Measurements from ENCODE around the gene BOD1.
"Not testable (repeated sequence)": the region's sequence is repeated elsewhere in the genome, so short reads cannot be mapped to it uniquely, and the experiment has no call there.

The BOD1 gene

DNA sequence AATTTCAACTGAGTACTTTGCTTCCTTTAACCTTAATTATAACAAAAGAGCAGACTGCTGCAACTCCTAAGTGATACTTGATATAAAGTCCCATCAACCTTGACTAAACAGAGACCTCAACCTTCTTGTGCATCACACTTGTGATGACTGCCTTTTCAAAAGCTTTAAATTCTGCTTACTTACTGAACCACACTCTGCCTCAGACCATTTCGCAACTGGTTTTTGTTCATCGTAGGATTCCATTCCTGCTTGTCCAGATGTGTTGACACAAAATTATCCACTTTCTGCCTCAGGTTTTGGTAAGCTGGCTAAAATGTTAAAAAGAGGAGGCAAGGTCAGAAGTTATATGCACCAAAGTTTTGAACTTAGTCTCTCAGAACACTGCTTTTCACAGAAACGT, 3.5 kb downstream of the BOD1 start:
- Mint-ChIP-seq H3K4me3 (peak overlapping the region; percentile 95), H3K9me3 (ENCODE audit: low read depth) (no peaks in the 10 kb centered on the region), H3K27ac (peak overlapping the region; percentile 0), H3K36me3 (peaks cover 6% of the 10 kb centered on the region), H3K4me1 (ENCODE audit: low read depth) (peaks cover 65% of the 10 kb centered on the region), H3K27me3 (no peaks in the 10 kb centered on the region)

DNA sequence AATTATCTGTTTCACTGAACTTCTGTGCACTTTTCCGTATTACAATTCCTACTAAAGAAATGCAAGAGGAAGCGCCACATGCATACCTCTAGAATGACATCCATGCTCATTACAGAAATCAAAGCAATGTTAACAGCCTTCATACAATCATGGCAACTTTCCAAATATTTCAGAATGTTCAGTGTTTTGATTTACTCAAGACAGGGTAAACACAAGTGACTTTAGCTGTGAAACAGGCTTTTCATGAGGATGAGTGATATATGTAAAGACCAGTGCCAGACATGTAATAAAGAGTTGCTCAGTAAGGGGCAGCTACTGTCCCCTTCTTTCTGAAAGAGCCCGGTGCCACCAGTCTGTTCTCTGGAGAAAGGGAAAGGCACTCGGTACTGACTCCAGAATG, 4.7 kb downstream of the BOD1 start:
- Mint-ChIP-seq H3K36me3 (peaks cover 7% of the 10 kb centered on the region), H3K4me1 (ENCODE audit: low read depth) (peaks cover 60% of the 10 kb centered on the region), H3K4me3 (no peak overlapping the region)

DNA sequence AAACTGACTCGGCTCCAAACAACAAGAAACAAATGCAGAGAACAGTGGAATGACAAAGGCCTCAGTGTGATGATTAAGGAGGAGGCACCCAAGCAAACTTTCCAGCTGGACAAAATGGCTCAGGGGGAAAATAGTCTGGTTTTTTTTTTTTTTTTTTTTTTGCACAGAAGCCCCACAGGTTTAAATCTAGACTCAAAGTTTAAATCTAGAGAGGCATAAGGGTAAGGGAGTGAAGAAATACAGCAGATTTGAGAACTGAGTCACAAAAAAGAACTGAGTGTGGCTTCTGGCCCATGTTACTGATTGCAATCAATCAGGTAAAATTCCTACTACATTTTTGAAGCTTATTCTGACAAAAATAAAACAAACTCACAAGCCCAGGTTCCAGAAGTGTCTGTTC, 12.3 kb downstream of the BOD1 start:
- Mint-ChIP-seq H3K27me3 (no peaks in the 10 kb centered on the region), H3K4me1 (ENCODE audit: low read depth) (peaks cover 4% of the 10 kb centered on the region), H3K27ac (no peak overlapping the region), H3K4me3 (no peak overlapping the region), H3K36me3 (peaks cover 2% of the 10 kb centered on the region), H3K9me3 (ENCODE audit: low read depth) (no peaks in the 10 kb centered on the region)

More for the DNA sequence above, 4.7 kb downstream of the BOD1 start:
- no peaks in the 10 kb centered on the region for H3K9me3 Mint-ChIP-seq (ENCODE audit: low read depth)
- no peak overlapping the region for H3K27ac Mint-ChIP-seq
- H3K27me3 Mint-ChIP-seq = no peaks in the 10 kb centered on the region

DNA sequence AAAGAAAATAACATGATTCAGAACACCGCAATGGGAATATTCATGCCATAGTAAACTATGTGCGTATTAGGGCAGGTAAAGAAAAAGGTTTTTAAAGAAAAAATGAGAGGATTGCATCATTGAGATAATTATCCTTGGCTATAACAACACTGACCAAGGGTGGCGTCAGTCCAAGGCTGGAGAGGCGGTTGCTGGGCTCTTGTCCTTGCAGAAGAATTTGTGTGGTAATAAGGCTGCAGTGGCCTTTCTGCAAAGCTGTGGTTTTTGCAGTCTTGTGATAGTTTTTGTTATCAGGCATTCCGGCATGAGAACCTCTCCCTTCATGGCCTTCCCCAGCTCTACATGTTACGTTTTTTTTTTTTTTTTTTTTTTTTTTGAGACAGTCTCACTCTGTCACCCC, 14.0 kb downstream of the BOD1 start:
- H3K27ac Mint-ChIP-seq = no peak overlapping the region

DNA sequence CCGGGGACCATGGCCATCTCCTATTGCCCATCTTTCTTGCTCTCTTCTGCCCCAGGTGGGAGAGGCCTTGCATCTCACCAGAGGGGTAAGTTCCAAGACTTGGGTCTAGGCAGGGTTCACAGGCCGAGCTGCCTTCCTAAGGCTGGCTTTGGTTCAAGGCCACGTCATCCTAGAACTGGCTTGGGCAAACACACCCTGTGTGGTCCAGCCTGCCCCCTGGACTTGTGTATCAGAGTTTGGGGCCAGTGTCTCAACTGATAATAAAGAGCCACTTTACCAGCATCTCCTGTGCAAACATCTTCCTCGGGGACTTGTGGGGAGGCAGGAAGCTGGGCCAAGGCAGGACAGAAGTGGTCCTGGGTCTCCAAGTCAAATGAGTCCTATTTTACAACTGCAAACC, 17.8 kb downstream of the BOD1 start:
- Mint-ChIP-seq H3K9me3 (ENCODE audit: low read depth) (no peaks in the 10 kb centered on the region), H3K27ac (no peak overlapping the region), H3K4me3 (no peak overlapping the region)

More for the DNA sequence above, 14.0 kb downstream of the BOD1 start:
- Mint-ChIP-seq H3K9me3 (ENCODE audit: low read depth) (no peaks in the 10 kb centered on the region), H3K4me3 (no peak overlapping the region), H3K36me3 (no peaks in the 10 kb centered on the region), H3K27me3 (no peaks in the 10 kb centered on the region), H3K4me1 (ENCODE audit: low read depth) (peaks cover 4% of the 10 kb centered on the region)

DNA sequence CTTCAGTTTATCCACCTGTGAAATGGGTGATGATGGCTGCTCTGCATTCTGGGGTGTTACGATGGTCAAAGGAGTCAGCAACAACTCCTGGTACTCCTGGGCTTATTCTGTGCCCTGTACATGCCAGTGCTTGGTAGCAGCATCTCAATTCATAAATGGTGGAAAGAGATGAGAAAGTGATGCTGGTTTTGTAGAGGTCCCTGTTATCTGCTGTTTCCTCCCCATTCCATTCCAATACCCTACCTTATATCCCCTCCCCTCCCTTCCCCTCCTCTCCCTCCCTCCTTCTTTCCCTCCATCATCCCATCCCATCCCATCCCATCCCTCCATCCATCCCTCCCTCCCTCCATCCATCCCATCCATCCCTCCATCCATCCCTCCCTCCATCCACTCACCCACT, 19.1 kb downstream of the BOD1 start:
- Mint-ChIP-seq H3K27me3 (no peaks in the 10 kb centered on the region), H3K9me3 (ENCODE audit: low read depth) (peaks cover 3% of the 10 kb centered on the region), H3K27ac (no peak overlapping the region), H3K4me3 (no peak overlapping the region), H3K4me1 (ENCODE audit: low read depth) (peaks cover 2% of the 10 kb centered on the region), H3K36me3 (peaks cover 24% of the 10 kb centered on the region)

More for the DNA sequence above, 17.8 kb downstream of the BOD1 start:
- Mint-ChIP-seq H3K36me3 (peaks cover 13% of the 10 kb centered on the region), H3K4me1 (ENCODE audit: low read depth) (peaks cover 4% of the 10 kb centered on the region), H3K27me3 (no peaks in the 10 kb centered on the region)

DNA sequence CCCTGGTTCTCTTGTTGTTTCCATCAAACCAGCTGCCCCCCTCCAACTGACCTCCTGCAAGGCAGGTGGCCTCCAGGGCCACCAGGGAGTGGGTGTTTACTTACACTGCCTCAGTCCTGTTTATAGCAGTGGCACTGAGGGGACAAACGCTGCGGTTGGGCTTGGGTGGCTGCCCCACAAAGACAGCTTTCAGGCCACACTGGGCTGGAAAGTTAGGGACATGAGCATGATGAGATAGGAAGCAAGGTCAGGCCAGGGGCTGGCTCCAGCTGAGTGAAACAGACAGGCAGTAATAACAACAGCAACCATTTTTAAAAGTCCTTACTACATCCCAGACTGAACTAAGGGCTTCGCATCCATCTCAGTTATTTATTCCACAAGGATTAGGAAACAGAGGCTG, 20.6 kb downstream of the BOD1 start:
- Mint-ChIP-seq H3K27ac (no peak overlapping the region), H3K4me3 (no peak overlapping the region), H3K27me3 (no peaks in the 10 kb centered on the region), H3K9me3 (ENCODE audit: low read depth) (peaks cover 6% of the 10 kb centered on the region), H3K4me1 (ENCODE audit: low read depth) (no peaks in the 10 kb centered on the region), H3K36me3 (peaks cover 28% of the 10 kb centered on the region)

DNA sequence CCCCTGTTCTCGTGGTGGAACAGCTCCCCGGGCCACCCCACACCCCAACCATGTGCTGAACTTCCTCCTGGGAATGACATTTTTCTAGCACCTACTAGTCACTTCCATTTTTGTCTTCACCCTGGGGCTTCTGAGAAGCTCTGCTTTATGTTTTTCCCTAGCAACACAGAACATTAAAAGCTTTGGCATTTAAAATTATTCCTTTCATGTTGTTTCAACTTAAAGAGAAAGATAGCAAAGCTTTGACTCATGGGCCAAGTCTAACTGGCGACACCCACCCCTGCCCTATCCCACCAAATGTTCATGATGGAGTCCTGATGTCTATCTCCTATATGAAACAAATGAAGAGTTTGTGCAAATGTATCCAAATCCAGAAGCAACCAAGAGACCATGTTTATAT, 22.4 kb downstream of the BOD1 start:
- Mint-ChIP-seq H3K36me3 (peaks cover 36% of the 10 kb centered on the region), H3K9me3 (ENCODE audit: low read depth) (peaks cover 14% of the 10 kb centered on the region), H3K27ac (no peak overlapping the region)

DNA sequence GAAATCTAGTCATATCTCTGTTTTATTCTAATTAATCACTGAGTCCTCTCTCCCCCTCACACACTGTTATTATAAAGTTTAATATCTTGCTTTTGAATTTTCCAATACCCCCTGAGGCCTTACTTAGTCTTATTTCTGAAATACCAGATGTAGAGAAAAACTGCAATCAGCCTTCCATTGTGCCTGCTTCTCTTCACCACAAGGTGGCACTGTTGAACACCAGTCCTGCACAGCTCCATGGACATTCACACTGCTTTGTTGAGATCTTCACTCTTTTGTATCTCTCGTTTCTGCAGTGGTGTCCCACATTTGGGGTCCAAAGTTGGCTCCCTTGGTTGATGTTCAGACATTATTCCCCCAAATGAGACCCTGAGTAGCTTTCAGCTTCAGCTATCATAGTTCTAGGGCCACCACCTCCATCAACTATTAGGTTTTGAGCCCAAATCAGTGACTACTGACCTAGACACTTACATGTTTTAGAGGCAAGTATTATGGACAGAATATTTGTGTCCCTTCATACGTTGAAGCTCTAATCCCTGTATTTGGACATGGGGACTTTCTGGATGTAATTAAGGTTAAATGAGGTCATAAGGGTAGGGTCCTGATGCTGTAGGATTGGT, 24.3 kb downstream of the BOD1 start:
- Mint-ChIP-seq H3K4me3 (no peak overlapping the region), H3K27ac (no peak overlapping the region), H3K27me3 (no peaks in the 10 kb centered on the region), H3K4me1 (ENCODE audit: low read depth) (no peaks in the 10 kb centered on the region), H3K36me3 (peaks cover 43% of the 10 kb centered on the region), H3K9me3 (ENCODE audit: low read depth) (peaks cover 24% of the 10 kb centered on the region)

More for the DNA sequence above, 22.4 kb downstream of the BOD1 start:
- Mint-ChIP-seq H3K27me3 (no peaks in the 10 kb centered on the region), H3K4me3 (no peak overlapping the region), H3K4me1 (ENCODE audit: low read depth) (no peaks in the 10 kb centered on the region)

DNA sequence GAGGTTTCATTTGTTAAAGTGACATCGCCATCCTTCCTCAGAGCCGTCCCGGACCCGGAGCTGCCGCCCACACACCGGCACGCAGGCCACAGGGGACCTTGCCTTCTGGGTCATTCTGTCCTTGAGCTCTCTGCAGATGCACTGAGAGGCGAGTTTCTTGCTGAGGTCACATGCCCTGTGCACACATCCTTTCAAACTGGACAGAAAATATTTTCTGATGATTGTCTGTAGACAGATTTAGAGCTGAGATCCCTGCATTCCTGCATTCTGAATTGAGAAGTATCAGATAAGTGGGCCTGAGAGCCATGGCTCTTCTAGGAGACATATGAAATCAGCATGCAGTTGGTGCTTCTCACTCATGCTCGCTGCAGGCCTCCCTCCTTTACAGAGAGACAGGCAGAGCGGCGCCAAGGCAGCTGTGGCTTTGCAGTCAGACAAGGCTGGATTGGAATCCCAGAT, 25.4 kb downstream of the BOD1 start:
- Mint-ChIP-seq H3K36me3 (peaks cover 41% of the 10 kb centered on the region), H3K27ac (no peak overlapping the region), H3K9me3 (ENCODE audit: low read depth) (peaks cover 24% of the 10 kb centered on the region), H3K4me3 (no peak overlapping the region), H3K4me1 (ENCODE audit: low read depth) (no peaks in the 10 kb centered on the region), H3K27me3 (no peaks in the 10 kb centered on the region)

DNA sequence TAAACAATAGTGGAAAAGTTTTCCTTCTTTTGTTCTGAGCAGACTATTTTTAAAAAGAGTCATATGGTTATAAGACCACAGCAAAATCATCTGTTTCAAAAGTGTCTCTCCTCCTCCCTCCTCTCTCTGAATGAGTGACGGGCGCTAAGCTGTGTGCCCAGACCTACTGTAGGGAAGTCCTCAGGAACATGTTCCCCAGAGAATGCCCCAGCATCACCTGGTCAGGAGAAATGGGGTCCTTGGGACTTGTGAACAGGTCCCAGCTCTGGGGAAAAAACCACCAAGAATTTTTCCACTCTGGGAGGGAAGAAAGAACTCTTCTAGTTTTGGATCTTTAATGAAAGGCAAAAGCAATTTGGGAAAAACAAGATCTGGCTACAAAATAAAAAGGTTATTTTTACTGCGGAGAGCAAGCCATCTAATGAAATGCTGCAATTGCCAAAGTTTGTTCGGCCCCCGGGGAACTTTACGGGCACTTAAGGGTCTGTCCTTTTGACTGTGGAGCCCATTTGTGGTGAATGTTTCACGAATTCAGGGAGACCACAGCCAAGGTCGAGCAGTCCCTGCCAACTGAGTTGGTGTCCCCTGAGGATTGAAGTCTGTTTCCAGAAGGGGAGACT, 25.9 kb downstream of the BOD1 start:
- Mint-ChIP-seq H3K27me3 (no peaks in the 10 kb centered on the region), H3K36me3 (peaks cover 41% of the 10 kb centered on the region), H3K4me1 (ENCODE audit: low read depth) (no peaks in the 10 kb centered on the region), H3K4me3 (no peak overlapping the region), H3K27ac (no peak overlapping the region), H3K9me3 (ENCODE audit: low read depth) (peaks cover 24% of the 10 kb centered on the region)

DNA sequence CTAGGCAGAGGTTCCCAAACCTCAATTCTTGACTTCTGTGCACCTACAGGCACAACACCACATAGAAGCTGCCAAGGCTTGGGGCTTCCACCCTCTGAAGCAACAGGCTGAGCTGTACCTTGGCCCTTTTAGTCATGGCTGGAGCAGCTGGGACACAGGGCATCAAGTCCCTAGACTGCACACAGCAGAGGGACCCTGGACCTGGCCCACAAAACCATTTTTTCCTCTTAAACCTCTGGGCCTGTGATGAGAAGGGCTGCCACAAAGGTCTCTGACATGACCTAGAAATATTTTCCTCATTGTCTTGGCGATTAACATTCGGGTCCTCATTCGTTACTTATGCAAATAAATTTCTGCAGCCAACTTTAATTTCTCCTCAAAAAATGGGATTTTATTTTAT, 30.3 kb downstream of the BOD1 start:
- not testable (repeated sequence) for H3K4me3 Mint-ChIP-seq; H3K4me1 Mint-ChIP-seq (ENCODE audit: low read depth); H3K27ac Mint-ChIP-seq; H3K27me3 Mint-ChIP-seq
- H3K9me3 Mint-ChIP-seq (ENCODE audit: low read depth) = peaks cover 18% of the 10 kb centered on the region
- H3K36me3 Mint-ChIP-seq = peaks cover 25% of the 10 kb centered on the region

DNA sequence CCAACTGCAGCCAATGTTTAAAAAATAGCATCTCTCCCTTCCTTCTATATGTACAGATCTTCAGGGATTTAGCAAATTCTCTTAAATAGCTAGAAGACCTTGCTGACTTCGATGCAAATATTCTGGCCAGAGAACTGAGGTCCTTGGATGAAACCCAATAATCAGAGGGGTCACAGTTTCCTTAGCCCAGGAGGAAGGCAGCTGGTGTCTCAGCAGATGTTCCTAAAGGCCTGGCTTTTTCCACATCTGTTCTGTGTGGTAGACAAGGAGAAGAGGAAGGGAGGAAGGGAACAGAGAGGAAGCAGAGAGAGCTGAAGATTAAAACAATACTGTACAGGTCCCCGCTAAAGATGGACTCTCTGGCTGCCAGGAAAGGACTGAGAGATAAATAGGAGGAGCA, 33.1 kb downstream of the BOD1 start:
- no peaks in the 10 kb centered on the region for H3K4me1 Mint-ChIP-seq (ENCODE audit: low read depth)
- H3K4me3 Mint-ChIP-seq = no peak overlapping the region
- H3K9me3 Mint-ChIP-seq (ENCODE audit: low read depth) = peaks cover 17% of the 10 kb centered on the region
- H3K27me3 Mint-ChIP-seq = peaks cover 9% of the 10 kb centered on the region
- H3K27ac Mint-ChIP-seq = no peak overlapping the region
- peaks cover 13% of the 10 kb centered on the region for H3K36me3 Mint-ChIP-seq

DNA sequence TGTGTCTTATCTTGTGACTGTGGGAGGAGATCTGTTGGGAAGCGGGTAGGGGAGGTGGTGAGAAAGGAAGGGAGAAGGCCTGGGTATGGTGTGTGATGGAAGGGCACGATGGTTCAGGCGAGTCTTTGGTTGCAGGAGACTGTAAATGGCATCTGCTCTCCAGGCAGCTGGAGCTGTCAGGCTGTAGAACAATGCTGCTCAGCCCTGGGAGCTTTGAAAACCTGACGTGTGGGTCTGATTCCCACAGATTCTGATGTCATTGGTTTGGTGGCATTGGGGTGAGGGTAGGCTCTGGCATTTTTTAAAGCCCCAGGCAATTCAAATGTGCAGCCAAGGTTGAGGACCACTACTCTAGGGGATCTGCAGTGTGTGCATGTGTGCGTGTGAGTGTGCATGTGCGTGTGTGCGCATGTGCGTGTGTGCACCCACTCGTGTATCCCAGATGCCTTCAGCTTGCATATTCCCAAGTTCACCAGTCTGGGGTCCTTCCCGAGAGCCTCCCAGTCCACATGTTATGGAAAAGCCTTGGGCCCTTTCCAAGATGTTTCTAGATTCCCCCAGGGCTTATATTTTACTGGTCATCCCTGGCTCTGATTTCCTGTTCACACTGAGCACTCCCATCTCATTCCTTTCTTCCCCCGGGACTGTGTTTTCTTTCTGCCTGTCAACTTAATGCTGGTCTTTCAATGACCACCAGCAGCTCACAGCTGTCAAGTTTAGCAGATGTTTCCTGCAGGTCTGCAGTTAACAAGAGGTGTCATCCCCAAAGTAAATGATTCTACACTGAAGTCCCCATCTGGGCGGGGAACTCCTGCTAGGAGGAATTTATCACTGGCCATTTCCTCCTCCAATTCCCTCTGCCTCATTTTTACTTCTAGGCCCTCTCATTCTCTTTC, 34.0 kb downstream of the BOD1 start:
- no peak overlapping the region for H3K27ac Mint-ChIP-seq
- no peaks in the 10 kb centered on the region for H3K4me1 Mint-ChIP-seq (ENCODE audit: low read depth)
- H3K27me3 Mint-ChIP-seq = peaks cover 9% of the 10 kb centered on the region
- peaks cover 10% of the 10 kb centered on the region for H3K36me3 Mint-ChIP-seq
- no peak overlapping the region for H3K4me3 Mint-ChIP-seq
- H3K9me3 Mint-ChIP-seq (ENCODE audit: low read depth) = peaks cover 10% of the 10 kb centered on the region

Measured in activated naive CD8-positive, alpha-beta T cell (primary cell).